Stomach smooth muscle (tissue), 2 donors: ENCODE measurements around the gene NOP10.
A peak's percentile ranks its signal among the peaks of the same experiment; 100 is the strongest.
"Not testable (repeated sequence)": the region's sequence is repeated elsewhere in the genome, so short reads cannot be mapped to it uniquely, and the experiment has no call there.

ENCODE experiments used
- H3K27ac ChIP-seq: one replicate; pipeline ENCODE4 v1.7.0; 2013; ENCODE audit warnings: mild to moderate bottlenecking, low read length, inconsistent platforms
- H3K27me3 ChIP-seq, 2 donors: one replicate each; pipeline ENCODE4 v1.7.0; 2013; ENCODE audit warnings: low read length in 2 of 2; ENCODE audit not compliant: insufficient read depth in 2 of 2, control insufficient read depth in 1 of 2
- H3K36me3 ChIP-seq, 2 donors: one replicate each; pipeline ENCODE4 v1.7.0; 2013; ENCODE audit warnings: low read length in 2 of 2; ENCODE audit not compliant: control insufficient read depth in 2 of 2, insufficient read depth in 2 of 2
- H3K4me1 ChIP-seq: one replicate; pipeline ENCODE4 v1.7.0; 2013; ENCODE audit warnings: low read length; ENCODE audit not compliant: control insufficient read depth, insufficient read depth
- H3K4me3 ChIP-seq, 2 donors: one replicate each; pipeline ENCODE4 v1.7.0; 2013; ENCODE audit warnings: low read length in 2 of 2
- H3K9ac ChIP-seq, 2 donors: one replicate each; pipeline ENCODE4 v1.7.0; 2013; ENCODE audit warnings: low read length in 2 of 2, mild to moderate bottlenecking in 1 of 2
- H3K9me3 ChIP-seq, 2 donors: one replicate each; pipeline ENCODE4 v1.7.0; 2013; ENCODE audit warnings: low read length in 2 of 2; ENCODE audit not compliant: control insufficient read depth in 2 of 2
- donor health status: healthy.
- donor health status: Pancreatic carcinoma.

Gene NOP10

DNA sequence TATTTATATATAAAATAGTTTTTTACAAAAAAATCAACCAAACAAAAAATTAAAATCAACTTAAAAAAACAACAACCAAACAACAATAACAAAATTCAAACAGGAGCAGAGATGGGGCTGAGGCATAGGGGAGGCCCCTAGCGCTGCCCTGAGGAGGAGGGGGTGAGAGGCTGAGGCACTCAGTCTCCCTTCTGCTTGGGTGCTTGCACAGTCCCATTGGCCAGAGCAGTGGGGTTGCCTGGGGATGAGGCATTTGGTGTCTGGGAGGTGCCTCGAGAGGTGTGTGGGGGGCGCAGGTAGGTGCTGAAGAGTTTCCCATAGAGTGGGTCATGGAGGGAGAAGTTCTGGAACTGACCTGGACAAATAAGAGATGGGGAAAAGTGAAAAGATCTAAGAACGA, 16.0 kb upstream of the NOP10 start:
- Histone ChIP-seq H3K27me3 (no peaks in the 10 kb centered on the region), H3K9ac (no peak overlapping the region), H3K27ac (no peak overlapping the region), H3K4me1 (no peaks in the 10 kb centered on the region), H3K4me3 (no peak overlapping the region), H3K9me3 (no peaks in the 10 kb centered on the region), H3K36me3 (peaks cover 0 to 30% of the 10 kb centered on the region in 2 donors)

DNA sequence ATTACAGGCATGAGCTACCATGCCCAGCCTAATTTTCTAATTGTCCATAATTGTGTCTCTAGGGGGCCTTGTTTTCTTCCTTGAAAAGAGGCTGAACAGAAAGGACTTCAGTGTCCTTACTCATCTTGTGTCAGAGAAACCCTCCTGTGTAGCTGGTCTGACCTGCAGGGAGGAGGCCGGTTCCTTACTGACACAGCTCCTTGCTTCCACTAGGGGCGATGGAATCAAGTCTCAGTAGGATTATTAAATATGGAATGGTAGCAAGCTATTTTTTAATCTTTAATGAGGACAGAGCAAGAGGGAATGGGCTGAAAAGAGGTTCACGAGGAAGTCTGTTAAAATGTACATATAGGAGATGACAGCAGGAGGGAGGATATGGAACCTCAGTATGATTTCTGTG, 15.4 kb upstream of the NOP10 start:
- H3K4me1 ChIP-seq, result no peaks in the 10 kb centered on the region
- no peak overlapping the region for H3K4me3 ChIP-seq
- H3K9ac ChIP-seq, result no peak overlapping the region
- H3K36me3 ChIP-seq, result peaks cover 0 to 30% of the 10 kb centered on the region in 2 donors
- no peaks in the 10 kb centered on the region for H3K27me3 ChIP-seq
- no peaks in the 10 kb centered on the region for H3K9me3 ChIP-seq
- H3K27ac ChIP-seq, result no peak overlapping the region

DNA sequence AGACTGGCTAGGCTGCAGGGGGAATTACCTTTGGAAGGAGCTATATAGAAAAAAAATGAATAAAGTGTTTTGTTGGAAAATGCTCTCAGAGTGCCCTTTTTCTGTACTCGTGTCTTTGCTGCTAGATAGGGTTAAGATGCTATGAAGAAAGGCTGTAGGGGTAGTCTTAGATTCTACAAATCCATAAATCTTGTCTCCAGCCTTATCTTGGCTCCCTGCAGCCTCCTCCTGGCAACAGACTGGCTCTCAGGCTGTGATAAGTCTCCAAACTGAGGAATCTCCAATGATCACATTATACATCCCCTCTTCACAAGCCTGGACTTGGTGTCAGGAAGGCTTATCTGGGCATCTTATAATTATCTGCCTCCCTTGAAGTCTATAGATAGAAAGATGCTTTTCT, 14.7 kb upstream of the NOP10 start:
- H3K9me3 ChIP-seq, result no peaks in the 10 kb centered on the region
- H3K9ac ChIP-seq, result no peak overlapping the region
- H3K27me3 ChIP-seq, result no peaks in the 10 kb centered on the region
- H3K4me1 ChIP-seq, result no peaks in the 10 kb centered on the region
- H3K36me3 ChIP-seq, result peaks cover 0 to 30% of the 10 kb centered on the region in 2 donors
- H3K4me3 ChIP-seq, result no peak overlapping the region
- H3K27ac ChIP-seq, result no peak overlapping the region

DNA sequence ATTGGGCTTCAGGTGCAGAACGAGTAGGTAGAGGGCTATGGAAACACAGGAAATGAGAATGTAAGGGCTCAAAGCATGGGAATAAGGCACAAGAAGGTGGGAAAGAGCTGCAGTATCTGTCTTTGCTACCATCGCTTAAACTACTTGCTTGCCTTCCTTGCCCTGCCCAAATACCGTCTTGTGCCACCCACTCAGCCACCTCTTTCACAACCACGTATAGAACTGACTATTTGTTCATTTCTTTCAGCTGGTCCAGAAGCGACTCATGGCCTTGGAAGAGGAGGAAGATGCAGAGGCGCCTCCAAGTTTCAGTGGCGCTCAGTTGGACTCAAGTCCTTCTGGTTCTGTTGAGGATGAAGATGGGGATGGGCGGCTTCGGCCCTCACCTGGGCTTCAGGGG, 12.3 kb upstream of the NOP10 start:
- H3K9me3 ChIP-seq, result no peaks in the 10 kb centered on the region

DNA sequence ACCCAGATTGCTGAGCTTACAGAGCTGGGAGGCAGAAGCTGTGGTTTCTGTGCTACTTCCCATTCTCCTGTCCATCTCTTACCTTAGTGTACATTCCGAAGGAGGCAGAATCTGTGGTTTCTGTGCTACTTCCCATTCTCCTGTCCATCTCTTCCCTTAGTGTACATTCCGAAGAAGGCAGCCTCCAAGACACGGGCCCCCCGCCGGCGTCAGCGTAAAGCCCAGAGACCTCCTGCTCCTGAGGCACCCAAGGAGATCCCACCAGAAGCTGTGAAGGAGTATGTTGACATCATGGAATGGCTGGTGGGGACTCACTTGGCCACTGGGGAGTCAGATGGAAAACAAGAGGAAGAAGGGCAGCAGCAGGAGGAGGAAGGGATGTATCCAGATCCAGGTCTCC, 11.3 kb upstream of the NOP10 start:
- H3K27ac ChIP-seq, result no peak overlapping the region
- H3K27me3 ChIP-seq, result no peaks in the 10 kb centered on the region
- no peak overlapping the region for H3K9ac ChIP-seq
- peaks cover 0 to 18% of the 10 kb centered on the region in 2 donors for H3K36me3 ChIP-seq
- no peak overlapping the region for H3K4me3 ChIP-seq
- H3K4me1 ChIP-seq, result no peaks in the 10 kb centered on the region
- no peaks in the 10 kb centered on the region for H3K9me3 ChIP-seq

More for the DNA sequence above, 12.3 kb upstream of the NOP10 start:
- Histone ChIP-seq H3K9ac (no peak overlapping the region), H3K4me3 (no peak overlapping the region), H3K36me3 (peaks cover 0 to 25% of the 10 kb centered on the region in 2 donors), H3K27ac (no peak overlapping the region), H3K27me3 (no peaks in the 10 kb centered on the region), H3K4me1 (no peaks in the 10 kb centered on the region)

DNA sequence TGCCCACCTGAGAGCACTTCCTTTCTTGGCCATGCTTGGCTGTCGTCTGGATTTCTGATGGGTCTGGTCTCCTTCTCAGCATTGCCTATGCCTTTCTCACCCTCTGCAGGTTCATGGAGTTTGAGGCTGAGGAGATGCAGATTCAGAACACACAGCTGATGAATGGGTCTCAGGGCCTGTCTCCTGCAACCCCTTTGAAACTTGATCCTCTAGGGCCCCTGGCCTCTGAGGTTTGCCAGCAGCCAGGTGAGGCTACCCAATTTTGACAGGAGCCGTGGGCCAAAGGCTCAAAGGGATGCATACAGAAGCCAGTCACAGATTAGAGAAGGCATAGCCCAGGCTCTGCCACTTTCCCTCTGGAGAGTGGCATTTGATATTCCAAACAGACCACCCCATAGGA, 10.7 kb upstream of the NOP10 start:
- H3K9ac ChIP-seq, result no peak overlapping the region
- H3K27ac ChIP-seq, result no peak overlapping the region
- no peaks in the 10 kb centered on the region for H3K9me3 ChIP-seq
- peaks cover 0 to 18% of the 10 kb centered on the region in 2 donors for H3K36me3 ChIP-seq
- H3K27me3 ChIP-seq, result no peaks in the 10 kb centered on the region
- no peaks in the 10 kb centered on the region for H3K4me1 ChIP-seq
- H3K4me3 ChIP-seq, result no peak overlapping the region

DNA sequence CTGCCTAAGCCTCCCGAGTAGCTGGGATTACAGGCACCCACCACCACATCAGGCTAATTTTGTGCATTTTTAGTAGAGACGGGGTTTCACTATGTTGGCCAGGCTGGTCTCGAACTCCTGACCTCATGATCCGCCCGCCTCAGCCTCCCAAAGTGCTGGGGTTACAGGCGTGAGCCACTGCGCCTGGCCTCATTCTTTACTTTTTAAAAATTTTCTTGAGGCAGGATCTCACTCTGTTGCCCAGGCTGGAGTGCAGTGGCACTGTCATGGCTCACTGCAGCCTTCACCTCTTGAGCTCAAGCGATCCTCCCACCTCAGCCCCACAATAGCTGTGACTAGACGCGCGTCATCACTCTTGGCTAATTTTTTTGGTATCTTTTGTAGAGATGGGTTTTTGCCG, 10.1 kb upstream of the NOP10 start:
- H3K4me1 ChIP-seq, H3K27ac ChIP-seq, H3K9ac ChIP-seq, H3K27me3 ChIP-seq, H3K9me3 ChIP-seq, H3K4me3 ChIP-seq: not testable (repeated sequence)
- peaks cover 0 to 14% of the 10 kb centered on the region in 2 donors for H3K36me3 ChIP-seq

DNA sequence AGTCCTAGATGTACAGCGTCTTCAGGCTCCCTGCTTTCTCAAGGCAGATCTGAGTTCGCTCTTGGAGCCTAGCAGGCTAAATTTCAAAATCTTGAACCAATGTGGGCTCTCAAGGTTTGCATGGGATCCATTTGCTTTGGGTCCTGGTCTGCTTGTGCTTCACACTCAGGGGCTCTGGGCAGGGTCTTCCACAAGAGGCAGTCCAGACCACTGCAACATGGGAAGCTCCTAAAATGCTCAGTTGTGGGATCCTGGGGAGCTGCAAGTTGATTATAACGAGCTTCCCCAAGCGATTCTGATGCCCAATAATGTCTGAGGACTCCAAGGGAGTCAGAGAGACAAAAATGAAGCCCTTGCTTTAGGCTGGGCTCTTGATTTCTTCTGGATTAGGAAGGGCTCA, 6.8 kb upstream of the NOP10 start:
- no peak overlapping the region for H3K27ac ChIP-seq
- H3K9me3 ChIP-seq, result no peaks in the 10 kb centered on the region
- no peaks in the 10 kb centered on the region for H3K4me1 ChIP-seq
- no peaks in the 10 kb centered on the region for H3K27me3 ChIP-seq
- peaks cover 0 to 2% of the 10 kb centered on the region in 2 donors for H3K36me3 ChIP-seq
- no peak overlapping the region for H3K9ac ChIP-seq
- no peak overlapping the region for H3K4me3 ChIP-seq

DNA sequence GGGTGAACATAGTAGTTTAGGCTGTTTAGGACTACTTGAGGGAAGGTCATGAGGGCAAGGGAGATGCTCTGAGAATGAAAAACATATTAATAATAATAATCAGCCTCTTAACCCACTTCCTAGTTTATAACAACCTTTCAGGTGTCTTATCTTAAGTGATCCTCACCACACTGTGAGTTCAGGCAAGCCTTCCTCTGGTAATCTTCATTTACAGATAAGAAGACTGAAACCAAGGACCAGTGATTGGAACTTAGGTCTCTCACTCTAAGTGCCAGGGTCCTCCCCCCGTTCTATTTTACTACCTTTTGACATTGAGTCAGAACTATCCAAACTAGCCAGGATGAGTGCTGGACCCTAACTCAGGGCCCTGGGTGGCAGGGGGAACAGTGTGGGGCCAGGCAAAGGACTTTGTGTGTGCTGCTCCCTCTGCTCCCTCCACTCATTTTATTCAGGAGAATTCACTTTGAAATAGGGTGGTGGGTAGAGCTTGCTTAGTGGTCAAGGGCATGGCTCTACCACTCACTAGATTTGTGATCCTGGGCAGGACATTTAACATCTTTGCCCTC, 5.9 kb upstream of the NOP10 start:
- H3K27me3 ChIP-seq, result no peaks in the 10 kb centered on the region
- peaks cover 0 to 2% of the 10 kb centered on the region in 2 donors for H3K36me3 ChIP-seq
- no peaks in the 10 kb centered on the region for H3K9me3 ChIP-seq
- no peak overlapping the region for H3K27ac ChIP-seq
- H3K4me3 ChIP-seq, result no peak overlapping the region
- no peak overlapping the region for H3K9ac ChIP-seq
- no peaks in the 10 kb centered on the region for H3K4me1 ChIP-seq

DNA sequence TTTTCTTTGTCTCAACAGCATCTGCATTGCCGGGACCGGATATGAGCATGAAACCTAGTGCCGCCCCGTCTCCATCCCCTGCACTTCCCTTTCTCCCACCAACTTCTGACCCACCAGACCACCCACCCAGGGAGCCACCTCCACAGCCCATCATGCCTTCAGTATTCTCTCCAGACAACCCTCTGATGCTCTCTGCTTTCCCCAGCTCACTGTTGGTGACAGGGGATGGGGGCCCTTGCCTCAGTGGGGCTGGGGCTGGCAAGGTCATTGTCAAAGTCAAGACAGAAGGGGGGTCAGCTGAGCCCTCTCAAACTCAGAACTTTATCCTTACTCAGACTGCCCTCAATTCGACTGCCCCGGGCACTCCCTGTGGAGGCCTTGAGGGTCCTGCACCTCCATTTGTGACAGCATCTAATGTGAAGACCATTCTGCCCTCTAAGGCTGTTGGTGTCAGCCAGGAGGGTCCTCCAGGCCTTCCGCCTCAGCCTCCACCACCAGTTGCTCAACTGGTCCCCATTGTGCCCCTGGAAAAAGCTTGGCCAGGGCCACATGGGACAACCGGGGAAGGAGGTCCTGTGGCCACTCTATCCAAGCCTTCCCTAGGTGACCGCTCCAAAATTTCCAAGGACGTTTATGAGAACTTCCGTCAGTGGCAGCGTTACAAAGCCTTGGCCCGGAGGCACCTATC, 5.2 kb upstream of the NOP10 start:
- H3K4me3 ChIP-seq, result no peak overlapping the region
- no peaks in the 10 kb centered on the region for H3K4me1 ChIP-seq
- H3K9me3 ChIP-seq, result no peaks in the 10 kb centered on the region
- H3K9ac ChIP-seq, result no peak overlapping the region
- H3K27ac ChIP-seq, result no peak overlapping the region
- H3K36me3 ChIP-seq, result no peaks in the 10 kb centered on the region
- H3K27me3 ChIP-seq, result no peaks in the 10 kb centered on the region

DNA sequence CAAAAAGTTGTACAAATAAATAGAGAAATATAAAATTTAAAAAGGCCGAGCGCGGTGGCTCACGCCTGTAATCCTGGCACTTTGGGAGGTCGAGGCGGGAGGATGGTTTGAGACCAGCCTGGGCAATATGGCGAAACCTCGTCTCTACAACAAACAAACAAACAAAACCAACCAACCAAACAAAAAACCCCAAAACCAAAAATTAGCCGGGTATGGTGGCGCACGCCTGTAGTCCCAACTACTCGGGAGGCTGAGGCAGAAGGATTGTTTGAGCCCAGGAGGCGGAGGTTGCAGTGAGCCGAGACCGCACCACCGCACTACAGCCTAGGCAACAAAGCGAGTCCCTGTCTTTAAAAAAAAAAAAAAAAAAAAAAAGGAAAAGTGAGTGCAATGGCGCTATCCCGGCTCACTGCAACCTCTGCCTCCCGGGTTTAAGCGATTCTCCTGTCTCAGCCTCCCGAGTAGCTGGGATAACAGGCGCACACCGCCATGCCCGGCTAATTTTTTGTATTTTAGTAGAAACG, 661 bp downstream of the NOP10 start:
- Histone ChIP-seq H3K4me3 (peak overlapping the region; percentile 79 to 100), H3K9ac (peak overlapping the region; percentile 72 to 93), H3K27ac (peak overlapping the region; percentile 76)
- not testable (repeated sequence) for H3K27me3 ChIP-seq, H3K36me3 ChIP-seq, H3K9me3 ChIP-seq, H3K4me1 ChIP-seq
